Ascending aorta (tissue), 2 donors: ENCODE measurements around the gene BRMS1. TPM values are rescaled to one million over a fixed set of nuclear protein-coding genes. Genes with fewer than 3 reads are reported as not detected.

Experiments used
- DNase-seq, 2 donors: peaks; one replicate each; pipeline ENCODE4 v3.0.0-alpha.2; 2019; ENCODE audit warnings: low spot score in 2 of 2
- H3K27ac ChIP-seq, 2 donors: fragments of 200-600 bp; sonication (generic); one replicate each; pipeline ENCODE4 v1.5.1; 2016 to 2017; ENCODE audit warnings: mild to moderate bottlenecking in 1 of 2
- H3K27me3 ChIP-seq: fragments of 200-600 bp; sonication (generic); one replicate; pipeline ENCODE4 v1.5.1; 2017
- H3K36me3 ChIP-seq, 2 donors: fragments of 200-600 bp; sonication (generic); one replicate each; pipeline ENCODE4 v1.5.1; 2016
- H3K4me1 ChIP-seq, 2 donors: fragments of 200-600 bp; sonication (generic); one replicate each; pipeline ENCODE4 v1.5.1; 2016 to 2017; ENCODE audit warnings: mild to moderate bottlenecking in 1 of 2
- H3K4me3 ChIP-seq, 2 donors: fragments of 200-600 bp; sonication (generic); one replicate each; pipeline ENCODE4 v1.5.1; 2016 to 2017; ENCODE audit warnings: mild to moderate bottlenecking in 1 of 2
- H3K9me3 ChIP-seq, 2 donors: fragments of 200-600 bp; sonication (generic); one replicate each; pipeline ENCODE4 v1.5.1; 2016
- CTCF ChIP-seq, 3 experiments: fragments of 200-600 bp in 2 of 3; fragments of 450-650 bp in 1 of 3; sonication (generic) in 2 of 3; IDR thresholded peaks; one replicate each; pipeline ENCODE4 v1.5.1; 2016 to 2019; ENCODE audit warnings: antibody characterized with exemption in 3 of 3, mild to moderate bottlenecking in 1 of 3, moderate library complexity in 1 of 3
- intact Hi-C: fragments of 100-400 bp; cut with DNase I; formaldehyde crosslinking; loops from one replicate; pipeline ENCODE4 v1.15.1; 2023
- total RNA-seq: library from RNA; depleted of rRNA; stranded (reverse); fragments of >200 nt; gene quantifications from one replicate; pipeline ENCODE4 v1.1.0, GENCODE V29; 2016

The BRMS1 gene
- total RNA-seq, 1 donor from 2014 or later: 24.8 TPM

- H3K27ac ChIP-seq: no peak within 1 kb of the TSS
- peaks cover 8 to 22% of the 10 kb centered on the region in 2 donors for H3K4me1 ChIP-seq
- H3K36me3 ChIP-seq: no peaks in the 10 kb centered on the region
- no peaks in the 10 kb centered on the region for H3K9me3 ChIP-seq
- peak within 1 kb of the TSS; percentile 27 to 67 for H3K4me3 ChIP-seq
- peaks cover 8% of the 10 kb centered on the region for H3K27me3 ChIP-seq
- no peak for TF ChIP-seq CTCF (IDR thresholded peaks at IDR 0.05)
- DNase-seq: peak in 1 of 2 donors; percentile 61
- intact Hi-C loops: no loop called here
Measured at GRCh38 chr11:66291706-66292542, 53.0 kb downstream of the BRMS1 start, which contains the start of gene TMEM151A. Gene TMEM151A (plus strand): TSS chr11:66291894. CDS start chr11:66292014, 120 bp downstream.

- Histone ChIP-seq H3K36me3 (no peaks in the 10 kb centered on the region), H3K27ac (no peak overlapping the region), H3K4me3 (peak overlapping the region; percentile 27 to 67), H3K27me3 (peaks cover 8% of the 10 kb centered on the region), H3K4me1 (peaks cover 8 to 22% of the 10 kb centered on the region in 2 donors), H3K9me3 (no peaks in the 10 kb centered on the region)
- peak in 1 of 2 donors; percentile 65 for DNase-seq
- intact Hi-C loops: no loop called here
- no peak for TF ChIP-seq CTCF (IDR thresholded peaks at IDR 0.05)
Measured at GRCh38 chr11:66291303-66291705, 53.6 kb downstream of the BRMS1 start.

- Histone ChIP-seq H3K4me3 (no peak overlapping the region), H3K36me3 (peaks cover 0 to 4% of the 10 kb centered on the region in 2 donors), H3K4me1 (peaks cover 8 to 22% of the 10 kb centered on the region in 2 donors), H3K9me3 (no peaks in the 10 kb centered on the region), H3K27ac (no peak overlapping the region), H3K27me3 (peaks cover 8% of the 10 kb centered on the region)
- TF ChIP-seq CTCF (IDR thresholded peaks at IDR 0.05): no peak
- DNase-seq: no peak
- intact Hi-C loops: no loop called here
Measured at GRCh38 chr11:66290330-66290621, 54.6 kb downstream of the BRMS1 start.

- intact Hi-C loops: loop anchor here (1.0 to 2.0 kb wide), 3 partner anchors 21 to 131 kb away; partner anchors contain the start of genes NPAS4 and RAB1B
- peaks cover 0 to 9% of the 10 kb centered on the region in 2 donors for H3K36me3 ChIP-seq
- H3K4me3 ChIP-seq: peak overlapping the region; percentile 72 to 74
- no peak for TF ChIP-seq CTCF (IDR thresholded peaks at IDR 0.05)
- H3K27ac ChIP-seq: peak overlapping the region; percentile 93 to 94
- no peaks in the 10 kb centered on the region for H3K9me3 ChIP-seq
- peak in 1 of 2 donors; percentile 85 for DNase-seq
- peaks cover 8 to 22% of the 10 kb centered on the region in 2 donors for H3K4me1 ChIP-seq
- peaks cover 8% of the 10 kb centered on the region for H3K27me3 ChIP-seq
Measured at GRCh38 chr11:66289548-66290329, 55.2 kb downstream of the BRMS1 start.

GRCh38 chr11:66288671-66289547, 56.0 kb downstream of the BRMS1 start, which contains the start of gene YIF1A:
Gene YIF1A (minus strand): TSS chr11:66289143. CDS start chr11:66288985, 158 bp downstream.
- no peaks in the 10 kb centered on the region for H3K9me3 ChIP-seq
- peak; percentile 98 to 99 for DNase-seq
- no peak for TF ChIP-seq CTCF (IDR thresholded peaks at IDR 0.05)
- peak within 1 kb of the TSS; percentile 72 to 74 for H3K4me3 ChIP-seq
- intact Hi-C loops: loop anchor here (1.0 to 2.0 kb wide), 3 partner anchors 21 to 132 kb away; partner anchors contain the start of genes NPAS4 and RAB1B
- peak within 1 kb of the TSS; percentile 94 for H3K27ac ChIP-seq
- peaks cover 8% of the 10 kb centered on the region for H3K27me3 ChIP-seq
- peaks cover 0 to 17% of the 10 kb centered on the region in 2 donors for H3K36me3 ChIP-seq
- H3K4me1 ChIP-seq: peaks cover 8 to 22% of the 10 kb centered on the region in 2 donors
